ENCODE data around the gene KRT71.

The KRT71 gene

DNA sequence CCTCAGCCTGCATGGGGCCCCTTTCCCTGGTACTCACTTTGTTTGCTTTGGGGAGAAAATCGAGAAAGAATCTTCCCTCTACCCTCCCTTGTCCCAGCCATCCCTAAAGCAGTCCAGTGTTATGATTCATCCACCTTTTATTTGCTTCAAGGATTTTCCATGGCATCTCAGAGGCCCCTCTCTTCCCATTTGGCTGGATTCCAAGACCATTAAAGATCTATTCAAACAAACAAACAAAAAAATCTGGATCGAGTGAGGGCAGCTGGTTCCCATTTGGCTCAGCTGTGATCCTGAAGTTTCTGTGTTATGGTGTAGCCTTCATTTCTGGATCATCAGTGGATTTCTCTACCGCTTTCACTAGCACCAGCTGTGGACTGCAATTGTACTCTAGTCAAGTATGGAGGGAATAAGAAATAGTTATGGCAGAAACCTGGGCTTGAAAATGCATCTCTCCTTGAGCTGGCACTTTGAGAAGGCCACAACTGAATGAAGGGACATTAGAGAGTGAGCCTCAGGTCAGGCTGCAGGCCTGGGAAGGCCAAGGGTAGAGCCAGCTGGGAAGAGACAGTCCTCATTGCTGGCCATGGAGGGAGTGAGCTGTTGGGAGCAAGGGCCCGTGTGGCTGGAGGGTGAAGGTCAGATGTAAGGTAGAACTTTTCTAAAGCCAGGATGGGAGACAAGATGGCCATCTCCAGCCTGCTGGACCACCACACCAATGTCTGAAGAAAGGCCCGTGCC is 13.7 kb downstream of the KRT71 start:
- no peaks in the 10 kb centered on the region for H3K36me3 ChIP-seq (ENCODE audit: control insufficient read depth, insufficient read depth, low read length)
- H3K4me3 ChIP-seq (ENCODE audit: extremely low read depth, insufficient read depth, low read length, poor library complexity, severe bottlenecking): no peak overlapping the region
- no peaks in the 10 kb centered on the region for H3K9me3 ChIP-seq (ENCODE audit: control insufficient read depth, low read length)
- H3K4me1 ChIP-seq (ENCODE audit: control insufficient read depth, insufficient read depth, low read length, poor library complexity, severe bottlenecking): peaks cover 4% of the 10 kb centered on the region
- H3K27ac ChIP-seq (ENCODE audit: low read depth, low read length, severe bottlenecking): no peak overlapping the region
- WGBS, 2 experiments (ENCODE audit: insufficient coverage in 2 of 2): 86 to 90% methylated on average over 2 to 5 of the region's 5 CpGs

- WGBS, 2 experiments (ENCODE audit: insufficient coverage in 2 of 2): 88 to 97% methylated on average over 3 of the region's 3 CpGs
- no peak overlapping the region for H3K27ac ChIP-seq (ENCODE audit: low read depth, low read length, severe bottlenecking)
- peaks cover 4% of the 10 kb centered on the region for H3K4me1 ChIP-seq (ENCODE audit: control insufficient read depth, insufficient read depth, low read length, poor library complexity, severe bottlenecking)
- H3K36me3 ChIP-seq (ENCODE audit: control insufficient read depth, insufficient read depth, low read length): no peaks in the 10 kb centered on the region
- H3K4me3 ChIP-seq (ENCODE audit: extremely low read depth, insufficient read depth, low read length, poor library complexity, severe bottlenecking): no peak overlapping the region
- no peaks in the 10 kb centered on the region for H3K9me3 ChIP-seq (ENCODE audit: control insufficient read depth, low read length)
These were observed 15.8 kb downstream of the KRT71 start for GRCh38 chr12:52537101-52537500.

GRCh38 chr12:52535574-52535973 is 17.4 kb downstream of the KRT71 start:
- WGBS, 2 experiments (ENCODE audit: insufficient coverage in 2 of 2): 0% methylated on average over 1 of the region's 1 CpG; no CpG with 5 or more reads in 1 of the 2 experiments
- Histone ChIP-seq H3K4me1 (ENCODE audit: control insufficient read depth, insufficient read depth, low read length, poor library complexity, severe bottlenecking) (peaks cover 4% of the 10 kb centered on the region), H3K27ac (ENCODE audit: low read depth, low read length, severe bottlenecking) (no peak overlapping the region), H3K4me3 (ENCODE audit: extremely low read depth, insufficient read depth, low read length, poor library complexity, severe bottlenecking) (no peak overlapping the region), H3K9me3 (ENCODE audit: control insufficient read depth, low read length) (no peaks in the 10 kb centered on the region), H3K36me3 (ENCODE audit: control insufficient read depth, insufficient read depth, low read length) (no peaks in the 10 kb centered on the region)

DNA sequence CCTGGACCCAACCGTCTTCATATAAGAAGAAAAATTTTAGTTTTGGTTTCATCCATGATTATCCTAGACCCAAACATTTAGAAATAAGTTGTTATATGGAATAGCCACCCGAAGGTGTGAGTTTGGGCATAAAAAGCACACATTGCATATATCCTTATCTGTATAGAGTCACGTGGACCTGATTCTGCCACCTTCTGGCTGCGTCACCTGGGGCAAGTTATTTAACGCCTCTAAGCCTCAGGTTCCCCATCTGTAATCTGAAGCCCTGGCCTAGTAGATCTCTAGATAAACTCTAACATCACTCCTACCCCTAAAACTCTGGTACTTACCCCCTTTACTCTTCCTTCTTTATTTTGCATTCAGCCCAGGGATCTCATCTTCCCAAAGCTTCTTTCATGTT is 18.5 kb downstream of the KRT71 start:
- Histone ChIP-seq H3K4me1 (ENCODE audit: control insufficient read depth, insufficient read depth, low read length, poor library complexity, severe bottlenecking) (peaks cover 3% of the 10 kb centered on the region), H3K27ac (ENCODE audit: low read depth, low read length, severe bottlenecking) (no peak overlapping the region), H3K9me3 (ENCODE audit: control insufficient read depth, low read length) (no peaks in the 10 kb centered on the region), H3K4me3 (ENCODE audit: extremely low read depth, insufficient read depth, low read length, poor library complexity, severe bottlenecking) (no peak overlapping the region), H3K36me3 (ENCODE audit: control insufficient read depth, insufficient read depth, low read length) (no peaks in the 10 kb centered on the region)
- WGBS, 2 experiments (ENCODE audit: insufficient coverage in 2 of 2): 65 to 66% methylated on average over 3 of the region's 5 CpGs

- Histone ChIP-seq H3K4me3 (ENCODE audit: extremely low read depth, insufficient read depth, low read length, poor library complexity, severe bottlenecking) (no peak overlapping the region), H3K4me1 (ENCODE audit: control insufficient read depth, insufficient read depth, low read length, poor library complexity, severe bottlenecking) (no peaks in the 10 kb centered on the region), H3K36me3 (ENCODE audit: control insufficient read depth, insufficient read depth, low read length) (no peaks in the 10 kb centered on the region), H3K27ac (ENCODE audit: low read depth, low read length, severe bottlenecking) (no peak overlapping the region), H3K9me3 (ENCODE audit: control insufficient read depth, low read length) (no peaks in the 10 kb centered on the region)
- 80 to 88% methylated on average over 6 to 9 of the region's 10 CpGs for WGBS, 2 experiments (ENCODE audit: insufficient coverage in 2 of 2)
These were observed 19.1 kb downstream of the KRT71 start for GRCh38 chr12:52533686-52534470.

DNA sequence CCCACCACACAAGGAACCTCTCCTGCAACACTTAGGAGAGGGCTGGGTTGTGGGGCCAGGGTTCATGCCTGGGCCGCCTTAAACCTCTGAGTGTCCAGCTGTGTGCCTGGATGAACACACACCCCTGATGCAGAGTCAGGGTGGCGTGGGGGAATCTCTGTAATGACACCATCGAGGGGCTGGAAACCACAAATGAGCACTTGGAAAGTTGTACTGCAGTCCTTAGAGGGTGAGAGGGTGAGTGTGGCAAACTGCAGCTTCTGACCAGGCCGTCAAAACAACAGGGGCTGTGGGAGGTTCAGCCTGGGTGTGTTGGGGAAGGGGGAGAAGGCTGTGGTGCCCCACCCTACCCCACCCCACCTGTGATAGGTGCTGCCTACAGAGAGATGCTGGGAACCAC is 20.3 kb downstream of the KRT71 start:
- H3K27ac ChIP-seq (ENCODE audit: low read depth, low read length, severe bottlenecking): no peak overlapping the region
- WGBS, 2 experiments (ENCODE audit: insufficient coverage in 2 of 2): 57 to 67% methylated on average over 3 of the region's 4 CpGs
- H3K4me1 ChIP-seq (ENCODE audit: control insufficient read depth, insufficient read depth, low read length, poor library complexity, severe bottlenecking): no peaks in the 10 kb centered on the region
- H3K9me3 ChIP-seq (ENCODE audit: control insufficient read depth, low read length): no peaks in the 10 kb centered on the region
- H3K36me3 ChIP-seq (ENCODE audit: control insufficient read depth, insufficient read depth, low read length): no peaks in the 10 kb centered on the region
- H3K4me3 ChIP-seq (ENCODE audit: extremely low read depth, insufficient read depth, low read length, poor library complexity, severe bottlenecking): no peak overlapping the region

GRCh38 chr12:52531566-52532300 is 21.2 kb downstream of the KRT71 start:
- no peak overlapping the region for H3K4me3 ChIP-seq (ENCODE audit: extremely low read depth, insufficient read depth, low read length, poor library complexity, severe bottlenecking)
- 72 to 76% methylated on average over 13 to 14 of the region's 18 CpGs for WGBS, 2 experiments (ENCODE audit: insufficient coverage in 2 of 2)
- no peaks in the 10 kb centered on the region for H3K4me1 ChIP-seq (ENCODE audit: control insufficient read depth, insufficient read depth, low read length, poor library complexity, severe bottlenecking)
- H3K36me3 ChIP-seq (ENCODE audit: control insufficient read depth, insufficient read depth, low read length): no peaks in the 10 kb centered on the region
- no peak overlapping the region for H3K27ac ChIP-seq (ENCODE audit: low read depth, low read length, severe bottlenecking)
- H3K9me3 ChIP-seq (ENCODE audit: control insufficient read depth, low read length): no peaks in the 10 kb centered on the region

DNA sequence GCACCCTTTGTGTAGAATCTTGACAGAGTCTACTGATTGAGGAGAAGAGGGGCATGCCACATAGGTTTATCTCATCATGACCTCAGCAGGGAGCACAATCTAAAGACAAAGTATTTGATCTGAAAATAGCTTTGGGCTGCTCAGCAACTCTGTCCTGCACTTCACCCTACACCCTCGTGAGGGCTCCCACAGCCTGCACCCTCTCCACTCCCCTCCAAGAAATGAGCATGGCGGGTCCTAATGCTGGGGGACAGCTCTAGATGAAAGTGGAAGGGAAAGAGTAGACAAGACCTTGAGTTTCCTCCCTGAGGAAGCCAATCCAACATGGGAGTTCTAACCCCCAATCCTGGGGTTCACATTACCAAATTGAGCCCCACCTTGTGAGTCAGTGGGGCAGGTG is 22.0 kb downstream of the KRT71 start:
- H3K27ac ChIP-seq (ENCODE audit: low read depth, low read length, severe bottlenecking): no peak overlapping the region
- no peaks in the 10 kb centered on the region for H3K9me3 ChIP-seq (ENCODE audit: control insufficient read depth, low read length)
- no peaks in the 10 kb centered on the region for H3K4me1 ChIP-seq (ENCODE audit: control insufficient read depth, insufficient read depth, low read length, poor library complexity, severe bottlenecking)
- no peak overlapping the region for H3K4me3 ChIP-seq (ENCODE audit: extremely low read depth, insufficient read depth, low read length, poor library complexity, severe bottlenecking)
- WGBS, 2 experiments (ENCODE audit: insufficient coverage in 2 of 2): no CpG with 5 or more reads among the region's 2 CpGs
- H3K36me3 ChIP-seq (ENCODE audit: control insufficient read depth, insufficient read depth, low read length): no peaks in the 10 kb centered on the region

DNA sequence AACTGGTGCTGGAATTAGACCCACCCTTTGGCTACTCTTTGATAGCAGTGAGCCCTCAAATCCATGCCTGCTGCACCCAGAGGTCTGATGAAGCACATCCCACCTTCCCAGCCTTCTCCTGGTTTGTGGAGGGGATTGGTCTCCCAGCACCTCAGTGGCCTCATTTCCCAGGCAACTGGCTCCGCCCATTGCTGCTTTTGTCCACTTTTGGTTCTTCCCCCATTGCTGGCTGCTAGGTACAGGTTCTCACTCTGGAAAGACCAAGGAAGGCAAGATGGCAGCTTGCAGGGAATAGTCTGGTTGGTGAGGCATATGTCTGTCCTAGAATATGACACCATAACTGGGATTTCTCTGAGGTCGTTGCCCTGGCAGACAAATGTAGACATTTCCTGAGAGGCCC is 22.6 kb downstream of the KRT71 start:
- H3K27ac ChIP-seq (ENCODE audit: low read depth, low read length, severe bottlenecking): no peak overlapping the region
- WGBS, 2 experiments (ENCODE audit: insufficient coverage in 2 of 2): 83 to 91% methylated on average over 1 to 2 of the region's 2 CpGs
- H3K4me3 ChIP-seq (ENCODE audit: extremely low read depth, insufficient read depth, low read length, poor library complexity, severe bottlenecking): no peak overlapping the region
- no peaks in the 10 kb centered on the region for H3K4me1 ChIP-seq (ENCODE audit: control insufficient read depth, insufficient read depth, low read length, poor library complexity, severe bottlenecking)
- no peaks in the 10 kb centered on the region for H3K9me3 ChIP-seq (ENCODE audit: control insufficient read depth, low read length)
- H3K36me3 ChIP-seq (ENCODE audit: control insufficient read depth, insufficient read depth, low read length): no peaks in the 10 kb centered on the region

- Histone ChIP-seq H3K27ac (ENCODE audit: low read depth, low read length, severe bottlenecking) (no peak overlapping the region), H3K36me3 (ENCODE audit: control insufficient read depth, insufficient read depth, low read length) (no peaks in the 10 kb centered on the region), H3K4me1 (ENCODE audit: control insufficient read depth, insufficient read depth, low read length, poor library complexity, severe bottlenecking) (no peaks in the 10 kb centered on the region), H3K4me3 (ENCODE audit: extremely low read depth, insufficient read depth, low read length, poor library complexity, severe bottlenecking) (no peak overlapping the region), H3K9me3 (ENCODE audit: control insufficient read depth, low read length) (no peaks in the 10 kb centered on the region)
- WGBS, 2 experiments (ENCODE audit: insufficient coverage in 2 of 2): 80 to 96% methylated on average over 2 to 8 of the region's 9 CpGs
These were observed 23.1 kb downstream of the KRT71 start for GRCh38 chr12:52529846-52530245.
